HG02763 (cell line): Measurements from ENCODE around the gene SNAI3.

ENCODE experiments used
- ATAC-seq: cut with Tn5 transposase; IDR thresholded peaks from one replicate; pipeline ENCODE4 v1.9.1; 2021; ENCODE audit warnings: mild to moderate bottlenecking, moderate library complexity; ENCODE audit not compliant: unreplicated experiment

SNAI3 gene

GRCh38 chr16:88651989-88652761 is 34.1 kb downstream of the SNAI3 start:
- ATAC-seq: no peak

DNA sequence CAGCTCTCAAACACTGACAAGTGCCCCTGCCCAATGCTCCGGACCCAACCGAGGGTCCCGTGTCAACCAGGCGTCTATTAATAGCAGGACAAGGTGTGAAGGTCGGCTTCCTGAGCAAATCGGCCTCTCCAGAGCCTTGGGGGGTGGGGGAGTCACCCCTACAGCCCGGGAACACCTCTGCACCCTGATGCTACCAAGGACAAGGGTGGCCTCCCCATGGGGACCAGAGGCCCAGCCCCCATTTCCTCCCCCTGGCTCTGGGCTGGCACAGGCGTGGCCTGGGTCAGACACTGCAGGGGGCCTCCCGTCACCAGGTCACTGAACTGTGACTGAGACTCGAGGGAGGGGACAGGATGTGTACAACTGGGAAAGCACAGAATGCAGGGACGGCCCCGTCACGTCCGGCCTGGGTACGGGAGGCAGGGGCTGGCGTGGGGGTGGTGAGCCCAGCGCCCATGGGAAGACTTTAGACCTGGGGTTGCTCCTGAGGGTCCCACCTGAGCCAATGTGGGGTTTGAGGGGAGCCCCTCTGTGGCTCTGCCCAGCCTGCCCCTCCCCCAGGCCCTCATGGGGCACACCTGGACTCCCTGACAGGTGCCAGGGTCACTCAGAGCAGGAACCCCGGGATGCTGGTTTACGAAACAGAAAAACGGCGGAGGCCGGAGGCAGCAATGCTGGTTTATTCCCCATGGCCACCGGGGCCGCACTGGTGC is 34.9 kb downstream of the SNAI3 start:
- ATAC-seq: peak; percentile 65

GRCh38 chr16:88650749-88651275 is 35.5 kb downstream of the SNAI3 start, which contains the start of gene CYBA:
Gene CYBA (minus strand): TSS chr16:88651053. CDS start chr16:88651013, 40 bp downstream.
- ATAC-seq: peak; percentile 63

DNA sequence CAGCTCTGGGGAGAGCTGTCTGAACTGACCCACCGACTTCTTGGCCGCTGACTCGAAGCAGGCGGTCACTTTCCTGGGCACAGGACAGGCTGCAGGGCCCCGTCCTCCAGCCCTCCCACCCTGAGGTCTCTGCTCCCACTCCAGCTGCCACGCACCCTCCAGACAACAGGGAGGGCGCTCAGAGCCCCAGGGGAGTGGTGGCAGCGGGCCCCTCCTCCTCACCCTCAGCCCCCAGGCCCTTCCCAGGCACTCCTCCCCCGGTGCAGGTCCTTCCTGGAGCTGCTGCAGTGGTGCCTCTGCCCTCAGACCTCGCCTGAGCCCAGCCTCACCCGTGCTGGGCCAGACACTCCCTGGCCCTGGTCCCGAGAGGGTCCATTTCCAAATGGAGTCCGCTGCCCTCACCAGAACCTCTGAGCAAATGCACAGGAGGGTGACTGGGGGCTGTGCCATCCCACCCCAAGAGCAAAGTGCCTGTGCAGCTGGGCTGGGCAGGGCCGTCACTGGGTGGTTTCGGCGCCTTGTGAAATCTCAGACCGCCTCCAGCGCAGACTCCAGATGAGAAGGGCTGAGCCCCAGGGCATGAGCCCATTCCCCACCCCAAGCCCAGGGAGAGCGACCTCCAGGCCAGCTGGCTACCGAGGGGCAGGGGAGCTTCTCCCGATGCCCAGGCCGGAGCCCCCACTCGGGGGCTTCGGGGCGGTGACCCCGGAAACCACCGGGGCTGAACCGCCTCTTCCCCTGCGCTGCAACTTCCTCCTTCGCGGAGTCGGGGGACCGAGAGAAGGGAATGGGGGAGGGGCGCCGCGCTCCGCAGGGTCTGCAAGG is 36.2 kb downstream of the SNAI3 start:
- peak; percentile 6 for ATAC-seq

DNA sequence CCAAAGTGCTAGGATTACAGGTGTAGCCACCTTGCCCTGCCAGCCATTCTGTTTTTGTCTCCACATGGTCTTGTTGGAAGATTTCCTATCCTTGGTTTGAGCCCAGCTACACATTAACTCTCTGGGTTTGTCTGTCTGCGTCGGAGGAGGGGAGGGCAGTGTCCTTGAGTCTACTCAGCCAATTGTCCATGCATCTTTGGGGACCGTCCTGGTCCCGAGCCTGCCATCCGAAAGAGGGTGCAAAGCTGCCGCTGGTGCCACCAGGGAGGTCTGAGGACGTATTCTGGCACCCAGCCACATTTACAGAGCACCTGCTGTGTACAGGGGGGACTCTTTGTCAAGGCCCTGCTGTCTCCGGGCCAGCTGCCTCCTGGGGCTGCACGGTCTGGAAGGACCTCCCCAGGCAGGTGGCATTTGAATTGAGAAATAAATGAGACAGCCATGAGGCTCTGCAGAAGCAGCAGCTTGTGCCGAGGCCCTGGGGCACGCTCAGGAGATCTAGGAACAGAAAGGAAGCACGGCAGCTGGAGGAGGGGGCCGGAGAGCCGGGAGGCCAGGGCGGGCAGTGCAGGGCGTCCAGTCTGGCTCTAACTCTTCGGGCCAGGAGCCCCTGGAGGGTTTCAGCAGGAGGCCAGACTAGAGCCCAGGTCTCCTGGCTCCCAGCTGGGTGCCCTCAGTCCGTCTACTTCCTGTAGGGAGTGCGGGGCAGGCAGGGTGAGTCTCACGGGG is 36.9 kb downstream of the SNAI3 start:
- no peak for ATAC-seq

DNA sequence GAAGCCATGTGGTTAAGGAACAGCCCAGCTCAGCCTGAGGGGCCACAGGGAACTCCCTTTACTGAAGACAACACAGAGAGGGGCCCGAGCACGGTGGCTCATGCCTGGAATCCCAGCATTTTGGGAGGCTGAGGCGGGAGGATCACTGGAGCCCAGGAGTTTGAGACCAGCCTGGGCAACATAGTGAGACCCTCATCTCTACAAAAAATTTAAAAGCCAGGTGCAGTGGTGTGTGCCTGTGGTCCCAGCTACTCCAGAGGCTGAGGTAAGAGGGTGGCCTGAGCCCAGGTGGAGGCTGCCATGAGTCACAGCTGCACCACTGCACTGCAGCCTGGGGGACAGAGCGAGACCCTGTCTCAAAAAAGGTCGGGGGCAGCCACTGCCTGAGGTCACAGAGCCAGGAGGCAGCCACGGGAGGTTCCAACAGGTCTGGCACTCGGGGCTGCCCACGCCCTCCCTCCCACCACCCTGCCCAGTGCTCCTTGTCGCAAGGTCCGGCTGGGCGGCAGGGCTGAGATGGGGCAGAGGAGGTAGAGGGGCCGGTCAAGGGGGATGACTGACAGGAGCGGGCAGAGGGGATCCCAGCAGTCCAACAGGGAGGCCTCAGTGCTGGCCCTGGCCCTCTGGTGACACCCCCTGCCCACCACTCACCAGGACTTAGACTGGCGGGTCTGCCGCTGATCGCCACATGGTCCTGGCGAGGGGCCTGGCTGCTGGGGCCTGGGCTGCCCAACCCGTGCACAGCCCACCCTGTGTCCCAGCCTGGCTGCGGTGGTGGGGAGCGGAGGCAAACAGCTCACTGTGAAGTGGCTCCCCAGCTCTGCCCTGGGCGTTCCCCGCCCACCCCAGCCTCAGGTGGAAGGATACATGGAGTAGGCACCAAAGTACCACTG is 38.9 kb downstream of the SNAI3 start:
- no peak for ATAC-seq

GRCh38 chr16:88646345-88647034 is 39.8 kb downstream of the SNAI3 start:
- no peak for ATAC-seq

GRCh38 chr16:88645941-88646340 is 40.4 kb downstream of the SNAI3 start:
- no peak for ATAC-seq

- ATAC-seq: no peak
These were observed 40.9 kb downstream of the SNAI3 start for GRCh38 chr16:88645455-88645854.

- no peak for ATAC-seq
These were observed 42.7 kb downstream of the SNAI3 start for GRCh38 chr16:88643644-88643932.

DNA sequence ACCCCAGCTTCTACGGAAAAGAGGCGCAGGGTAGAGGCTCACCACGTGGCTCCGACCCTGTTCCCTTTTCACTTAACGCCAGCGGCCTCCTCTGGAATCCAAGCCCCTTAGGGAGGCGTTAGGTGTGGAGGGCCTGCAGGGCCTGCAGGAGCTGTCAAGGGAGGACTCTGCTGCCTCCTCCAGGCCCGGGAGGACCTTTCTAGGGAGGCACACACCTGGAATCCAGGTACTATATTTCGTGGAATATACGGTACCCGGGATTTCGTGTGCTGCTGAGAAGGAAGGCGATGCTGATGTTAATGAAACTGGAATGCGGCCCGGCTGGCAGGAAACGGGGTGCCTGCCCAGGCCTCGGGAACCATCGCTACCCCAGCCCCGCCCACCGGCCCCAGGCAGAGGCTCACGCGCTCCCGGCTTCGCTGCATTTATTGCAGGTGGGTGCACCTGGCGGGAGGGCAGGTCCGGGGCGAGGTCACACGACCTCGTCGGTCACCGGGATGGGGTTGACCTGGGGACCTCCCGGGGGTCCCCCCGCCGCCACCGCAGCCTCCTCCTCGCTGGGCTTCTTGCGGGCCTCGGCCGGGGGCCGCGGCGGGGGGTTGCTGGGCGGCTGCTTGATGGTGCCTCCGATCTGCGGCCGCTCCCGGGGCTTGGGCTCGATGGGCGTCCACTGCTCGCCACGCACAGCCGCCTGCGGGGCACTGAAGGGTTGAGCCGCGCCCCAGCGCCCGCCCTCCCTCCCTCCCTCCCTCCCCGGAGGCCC is 43.2 kb downstream of the SNAI3 start:
- ATAC-seq: no peak

- no peak for ATAC-seq
These were observed 45.6 kb downstream of the SNAI3 start for GRCh38 chr16:88640498-88641247.

DNA sequence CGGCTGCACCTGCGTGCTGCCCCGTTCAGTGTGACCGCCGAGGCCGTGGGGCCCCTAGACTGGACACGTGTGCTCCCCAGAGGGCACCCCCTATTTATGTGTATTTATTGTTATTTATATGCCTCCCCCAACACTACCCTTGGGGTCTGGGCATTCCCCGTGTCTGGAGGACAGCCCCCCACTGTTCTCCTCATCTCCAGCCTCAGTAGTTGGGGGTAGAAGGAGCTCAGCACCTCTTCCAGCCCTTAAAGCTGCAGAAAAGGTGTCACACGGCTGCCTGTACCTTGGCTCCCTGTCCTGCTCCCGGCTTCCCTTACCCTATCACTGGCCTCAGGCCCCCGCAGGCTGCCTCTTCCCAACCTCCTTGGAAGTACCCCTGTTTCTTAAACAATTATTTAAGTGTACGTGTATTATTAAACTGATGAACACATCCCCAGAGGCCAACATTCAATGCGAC is 46.2 kb downstream of the SNAI3 start:
- ATAC-seq: no peak

DNA sequence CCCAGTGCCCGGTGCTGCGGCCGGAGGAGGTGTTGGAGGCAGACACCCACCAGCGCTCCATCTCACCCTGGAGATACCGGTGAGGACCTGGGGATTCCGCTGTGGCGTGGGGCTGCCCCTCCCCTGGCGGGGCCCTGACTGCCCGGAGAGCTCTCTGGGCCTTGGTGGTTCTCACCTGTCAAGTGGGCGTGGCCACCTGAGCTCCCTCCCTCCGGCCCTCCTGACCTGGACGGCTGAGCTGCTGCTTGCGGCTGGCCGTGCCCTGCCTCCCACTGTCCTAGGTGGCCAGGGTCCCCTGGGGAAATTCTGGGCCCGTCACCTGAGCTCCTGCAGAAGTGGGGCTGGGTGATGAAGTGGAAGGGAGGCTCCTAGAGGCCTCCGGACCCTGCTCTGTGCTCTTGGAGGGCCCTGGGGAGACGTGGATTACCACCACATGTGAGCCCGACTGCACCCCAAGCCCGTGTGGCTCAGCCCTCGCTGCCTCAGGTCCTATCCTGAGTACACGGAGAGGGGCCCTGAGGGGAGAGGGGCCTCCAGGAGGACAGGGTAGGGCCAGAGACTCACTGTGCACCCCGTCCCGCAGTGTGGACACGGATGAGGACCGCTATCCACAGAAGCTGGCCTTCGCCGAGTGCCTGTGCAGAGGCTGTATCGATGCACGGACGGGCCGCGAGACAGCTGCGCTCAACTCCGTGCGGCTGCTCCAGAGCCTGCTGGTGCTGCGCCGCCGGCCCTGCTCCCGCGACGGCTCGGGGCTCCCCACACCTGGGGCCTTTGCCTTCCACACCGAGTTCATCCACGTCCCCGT is 46.9 kb downstream of the SNAI3 start:
- ATAC-seq: no peak

DNA sequence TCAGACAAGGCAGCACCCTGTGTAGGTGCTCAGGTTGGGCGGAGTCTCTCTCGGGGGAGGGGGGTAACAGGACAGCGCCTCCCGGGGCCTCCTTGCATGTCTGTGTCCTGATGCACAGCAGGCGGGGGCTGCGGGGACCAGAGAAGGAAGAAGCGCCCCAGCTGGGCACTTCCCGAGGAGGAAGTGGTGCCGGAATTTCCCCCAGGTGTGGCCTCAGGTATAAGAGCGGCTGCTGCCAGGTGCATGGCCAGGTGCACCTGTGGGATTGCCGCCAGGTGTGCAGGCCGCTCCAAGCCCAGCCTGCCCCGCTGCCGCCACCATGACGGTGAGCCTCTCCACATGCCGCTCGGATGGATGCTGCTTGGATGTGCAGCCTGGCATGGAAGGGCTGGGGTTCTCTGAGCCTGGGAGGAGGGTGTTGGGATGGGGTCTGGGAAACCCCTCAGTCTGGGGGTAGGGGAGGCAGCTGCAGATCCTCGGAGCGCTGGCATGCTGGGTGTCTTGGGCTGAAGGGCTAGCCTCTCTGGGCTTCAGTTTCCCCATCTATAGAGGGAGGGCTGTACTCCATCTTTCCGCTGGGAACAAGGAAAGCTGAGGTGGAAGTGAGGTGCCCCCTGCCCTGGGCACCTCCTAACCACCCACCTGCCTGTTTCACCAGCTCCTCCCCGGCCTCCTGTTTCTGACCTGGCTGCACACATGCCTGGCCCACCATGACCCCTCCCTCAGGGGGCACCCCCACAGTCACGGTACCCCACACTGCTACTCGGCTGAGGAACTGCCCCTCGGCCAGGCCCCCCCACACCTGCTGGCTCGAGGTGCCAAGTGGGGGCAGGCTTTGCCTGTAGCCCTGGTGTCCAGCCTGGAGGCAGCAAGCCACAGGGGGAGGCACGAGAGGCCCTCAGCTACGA is 47.7 kb downstream of the SNAI3 start, which contains the start of gene IL17C:
Gene IL17C (plus strand): TSS at position 250 of the 908 bp plus-strand sequence. CDS start 70 bp downstream, at position 320.
- ATAC-seq: no peak
